HCT116 (cell line): ENCODE data around the gene DCAF8L2. TPM values are rescaled to one million over a fixed set of nuclear protein-coding genes. Genes with fewer than 3 reads are reported as not detected.

Experiments used
- ATAC-seq: fragments of 200-7000 bp; cut with Tn5 transposase; 2 replicates; pipeline ENCODE4 v1.9.1; 2020; ENCODE audit warnings: mild to moderate bottlenecking, moderate library complexity
- BruUV-seq: library from RNA; stranded (reverse); fragments of 400-500 nt; replicated peaks from 2 replicates; lab custom pipeline; 2021; lab: Mats Ljungman, UMichigan
- CTCF ChIA-PET: fragments of 300-600 bp; sonication (Branson Sonifier 250); formaldehyde crosslinking; loops from one replicate; lab custom pipeline; 2021; ENCODE audit warnings: antibody characterized with exemption; lab: Charles Lee
- POLR2A ChIA-PET: fragments of 300-600, 350-600 bp; sonication (Branson Sonifier 250); formaldehyde crosslinking; loops from one replicate; lab custom pipeline; 2021; ENCODE audit warnings: antibody characterized with exemption; lab: Charles Lee
- RAD21 ChIA-PET, 2 experiments: fragments of 300-600 bp; sonication (Branson Sonifier 250); formaldehyde crosslinking; loops; one replicate each; lab custom pipeline; 2023; ENCODE audit warnings: low total read pairs in 2 of 2; ENCODE audit not compliant: uncharacterized antibody in 2 of 2, unreplicated experiment in 2 of 2, low non-redundant PET in 1 of 2; lab: Charles Lee
- DNase-seq: peaks from one replicate; pipeline ENCODE4 v3.0.0-alpha.2; 2010; ENCODE audit warnings: low read depth, low spot score
- H2AFZ ChIP-seq: fragments of 200-600 bp; shearing (Covaris generic), sonication (generic); 2 replicates; pipeline ENCODE4 v1.6.1; 2017; ENCODE audit warnings: low read depth, mixed run types, mixed read lengths, antibody characterized with exemption, low read length; ENCODE audit not compliant: poor library complexity, severe bottlenecking
- H3K27ac ChIP-seq: 2 replicates; pipeline ENCODE4 v1.5.1; 2012; ENCODE audit warnings: low read depth, low read length
- H3K27me3 ChIP-seq: fragments of 200-600 bp; sonication (generic); 2 replicates; pipeline ENCODE4 v1.6.1; 2016; ENCODE audit warnings: mixed run types, low read length, mixed read lengths; ENCODE audit not compliant: insufficient read depth
- H3K36me3 ChIP-seq, 2 experiments: fragments of 200-500 bp in 1 of 2; fragments of 200-600 bp in 1 of 2; sonication (Bioruptor generic) in 1 of 2; sonication (generic) in 1 of 2; 2 replicates each; pipeline versions ENCODE4 v1.5.1 to v1.6.1; 2014 to 2016; ENCODE audit warnings: low read length in 2 of 2, inconsistent platforms in 1 of 2, mixed read lengths in 1 of 2, mixed run types in 1 of 2; ENCODE audit not compliant: insufficient read depth in 2 of 2, control insufficient read depth in 1 of 2
- H3K4me1 ChIP-seq, 2 experiments: fragments of 200-600 bp in 1 of 2; sonication (generic) in 1 of 2; 2 replicates each; pipeline versions ENCODE4 v1.5.1 to v1.6.1; 2012 to 2017; ENCODE audit warnings: low read length in 2 of 2, inconsistent platforms in 1 of 2, mild to moderate bottlenecking in 1 of 2, mixed read lengths in 1 of 2, mixed run types in 1 of 2, moderate library complexity in 1 of 2; ENCODE audit not compliant: insufficient read depth in 2 of 2, control insufficient read depth in 1 of 2
- H3K4me2 ChIP-seq: fragments of 200-600 bp; sonication (generic); 2 replicates; pipeline ENCODE4 v1.6.1; 2017; ENCODE audit warnings: mixed run types, low read length, mixed read lengths
- H3K4me3 ChIP-seq, 2 experiments: fragments of 200-600 bp in 1 of 2; sonication (generic) in 1 of 2; replicated peaks in 1 of 2; 2 replicates each; pipeline ENCODE4 v1.5.1; 2011 to 2016; ENCODE audit warnings: low read length in 2 of 2, control low read depth in 1 of 2, low read depth in 1 of 2, mild to moderate bottlenecking in 1 of 2, mixed read lengths in 1 of 2, mixed run types in 1 of 2
- H3K79me2 ChIP-seq: fragments of 200-600 bp; sonication (generic); 2 replicates; pipeline ENCODE4 v1.6.1; 2017; ENCODE audit warnings: mild to moderate bottlenecking, mixed run types, low read length, moderate library complexity, mixed read lengths; ENCODE audit not compliant: insufficient read depth
- H3K9ac ChIP-seq: fragments of 200-600 bp; sonication (generic); 2 replicates; pipeline ENCODE4 v1.6.1; 2016; ENCODE audit warnings: low read length, mixed read lengths
- H3K9me2 ChIP-seq: fragments of 200-600 bp; sonication (generic), shearing (Covaris generic); 2 replicates; pipeline ENCODE4 v1.6.1; 2017; ENCODE audit warnings: mixed run types, mild to moderate bottlenecking, moderate library complexity; ENCODE audit not compliant: insufficient read depth
- H3K9me3 ChIP-seq, 2 experiments: fragments of 200-500 bp in 1 of 2; fragments of 200-600 bp in 1 of 2; sonication (Bioruptor generic) in 1 of 2; sonication (generic) in 1 of 2; 2 replicates each; pipeline ENCODE4 v1.6.1; 2014 to 2017; ENCODE audit warnings: low read length in 2 of 2, mixed read lengths in 2 of 2, inconsistent platforms in 1 of 2, low read depth in 1 of 2, mild to moderate bottlenecking in 1 of 2, mixed run types in 1 of 2, moderate library complexity in 1 of 2; ENCODE audit not compliant: control insufficient read depth in 1 of 2, insufficient read depth in 1 of 2
- H4K20me1 ChIP-seq: fragments of 200-600 bp; sonication (generic), shearing (Covaris generic); 2 replicates; pipeline ENCODE4 v1.6.1; 2017; ENCODE audit warnings: mixed run types, mild to moderate bottlenecking, moderate library complexity; ENCODE audit not compliant: insufficient read depth
- EZH2phosphoT487 ChIP-seq: fragments of 200-600 bp; IDR thresholded peaks from 2 replicates; pipeline ENCODE4 v1.6.1; 2018; ENCODE audit warnings: antibody characterized with exemption, borderline replicate concordance
- SRF ChIP-seq: IDR thresholded peaks from 2 replicates; pipeline ENCODE4 v1.6.1; 2012; ENCODE audit warnings: low read depth
- intact Hi-C: fragments of 100-400 bp; cut with micrococcal nuclease; formaldehyde crosslinking; loops from 2 replicates; pipeline ENCODE4 v1.10.0; 2022
- total RNA-seq: library from RNA; stranded (reverse); gene quantifications from one replicate; pipeline ENCODE4 v1.2.1, GENCODE V29; 2021; ENCODE audit not compliant: unreplicated experiment
- TF ChIP-seq, protein P1 (sequence below): IDR thresholded peaks from 2 replicates; pipeline ENCODE4 v1.6.1; 2011; ENCODE audit warnings: mild to moderate bottlenecking, low read length, moderate library complexity; ENCODE audit not compliant: insufficient replicate concordance; ENCODE audit errors: extremely low read depth
- TF ChIP-seq, protein P2 (sequence below), 3 experiments: fragments of 200-600 bp in 1 of 3; sonication (generic) in 1 of 3; IDR thresholded peaks in 2 of 3; conservative IDR thresholded peaks in 1 of 3; 2 replicates each; pipeline ENCODE4 v1.5.1; 2012 to 2017; ENCODE audit warnings: low read depth in 2 of 3, low read length in 2 of 3, antibody characterized with exemption in 1 of 3, borderline replicate concordance in 1 of 3, control low read depth in 1 of 3, mild to moderate bottlenecking in 1 of 3, mixed read lengths in 1 of 3, mixed run types in 1 of 3, moderate library complexity in 1 of 3; ENCODE audit not compliant: insufficient read depth in 1 of 3

DCAF8L2 gene
- total RNA-seq, 1 experiment from 2014 or later, result not detected

DNA sequence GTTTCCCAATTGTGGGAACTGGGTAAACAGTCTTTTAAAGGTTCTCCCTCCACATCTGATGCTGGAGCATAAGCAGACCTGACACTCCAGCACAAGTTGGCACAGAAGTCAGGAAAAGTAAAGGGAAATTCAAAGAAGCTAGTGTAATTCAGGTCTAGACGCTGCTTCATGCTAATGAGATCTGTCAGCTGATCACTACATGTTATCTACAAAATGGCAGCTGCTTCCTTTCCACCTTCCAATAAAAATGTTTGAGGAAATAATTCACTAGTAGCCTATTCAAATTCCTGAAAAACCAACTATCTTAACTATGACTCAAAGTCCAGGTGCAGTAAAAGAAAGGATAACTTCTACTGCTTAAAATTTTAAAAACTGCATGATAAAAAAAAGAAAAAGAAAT, 29.3 kb downstream of the DCAF8L2 start:
- no TSS peak for BruUV-seq
- Histone ChIP-seq H3K27me3 (no peaks in the 10 kb centered on the region), H3K4me2 (no peak overlapping the region), H2AFZ (no peak overlapping the region), H3K79me2 (no peaks in the 10 kb centered on the region), H4K20me1 (no peaks in the 10 kb centered on the region), H3K4me3 (no peak overlapping the region), H3K9ac (no peak overlapping the region), H3K4me1 (no peaks in the 10 kb centered on the region), H3K9me3 (no peaks in the 10 kb centered on the region), H3K36me3 (no peaks in the 10 kb centered on the region), H3K27ac (no peak overlapping the region), H3K9me2 (no peaks in the 10 kb centered on the region)
- intact Hi-C loops, result no loop called here
- POLR2A ChIA-PET, result no interaction called here
- CTCF ChIA-PET, result interaction anchor here (1.0 to 1.2 kb wide), 3 partner anchors 11 to 18 kb away, joined by 5 read pairs; no protein-coding TSS in a partner anchor
- no peak for ATAC-seq
- TF ChIP-seq EZH2phosphoT487, result no peak
- TF ChIP-seq SRF, result no peak
- DNase-seq, result no peak
- RAD21 ChIA-PET, result no interaction called here

DNA sequence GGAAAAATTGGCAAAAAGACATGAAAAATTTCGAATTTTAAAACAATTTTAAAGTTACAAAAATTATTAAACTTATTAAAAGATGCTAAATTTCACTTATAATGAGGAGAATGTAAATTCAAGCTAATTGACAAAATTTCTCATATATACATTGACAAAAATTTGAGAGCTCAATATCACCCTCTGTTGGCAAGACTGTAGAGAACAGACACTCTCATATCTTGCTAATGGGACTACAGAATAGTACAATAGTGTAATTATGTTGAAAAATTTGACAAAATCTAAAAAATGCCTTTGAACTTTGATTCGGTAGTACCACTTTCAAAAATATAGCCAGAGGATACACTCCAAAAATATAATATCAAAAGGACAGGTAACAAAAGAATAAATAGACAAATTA, 29.8 kb downstream of the DCAF8L2 start:
- Histone ChIP-seq H3K9me2 (no peaks in the 10 kb centered on the region), H4K20me1 (no peaks in the 10 kb centered on the region), H3K27me3 (no peaks in the 10 kb centered on the region), H3K9me3 (no peaks in the 10 kb centered on the region), H3K27ac (no peak overlapping the region), H3K36me3 (no peaks in the 10 kb centered on the region), H2AFZ (no peak overlapping the region), H3K4me3 (no peak overlapping the region), H3K79me2 (no peaks in the 10 kb centered on the region), H3K4me1 (no peaks in the 10 kb centered on the region), H3K9ac (no peak overlapping the region), H3K4me2 (no peak overlapping the region)
- intact Hi-C loops, result no loop called here
- TF ChIP-seq, protein P1, sequence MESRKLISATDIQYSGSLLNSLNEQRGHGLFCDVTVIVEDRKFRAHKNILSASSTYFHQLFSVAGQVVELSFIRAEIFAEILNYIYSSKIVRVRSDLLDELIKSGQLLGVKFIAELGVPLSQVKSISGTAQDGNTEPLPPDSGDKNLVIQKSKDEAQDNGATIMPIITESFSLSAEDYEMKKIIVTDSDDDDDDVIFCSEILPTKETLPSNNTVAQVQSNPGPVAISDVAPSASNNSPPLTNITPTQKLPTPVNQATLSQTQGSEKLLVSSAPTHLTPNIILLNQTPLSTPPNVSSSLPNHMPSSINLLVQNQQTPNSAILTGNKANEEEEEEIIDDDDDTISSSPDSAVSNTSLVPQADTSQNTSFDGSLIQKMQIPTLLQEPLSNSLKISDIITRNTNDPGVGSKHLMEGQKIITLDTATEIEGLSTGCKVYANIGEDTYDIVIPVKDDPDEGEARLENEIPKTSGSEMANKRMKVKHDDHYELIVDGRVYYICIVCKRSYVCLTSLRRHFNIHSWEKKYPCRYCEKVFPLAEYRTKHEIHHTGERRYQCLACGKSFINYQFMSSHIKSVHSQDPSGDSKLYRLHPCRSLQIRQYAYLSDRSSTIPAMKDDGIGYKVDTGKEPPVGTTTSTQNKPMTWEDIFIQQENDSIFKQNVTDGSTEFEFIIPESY, result no peak
- TF ChIP-seq, protein P2, sequence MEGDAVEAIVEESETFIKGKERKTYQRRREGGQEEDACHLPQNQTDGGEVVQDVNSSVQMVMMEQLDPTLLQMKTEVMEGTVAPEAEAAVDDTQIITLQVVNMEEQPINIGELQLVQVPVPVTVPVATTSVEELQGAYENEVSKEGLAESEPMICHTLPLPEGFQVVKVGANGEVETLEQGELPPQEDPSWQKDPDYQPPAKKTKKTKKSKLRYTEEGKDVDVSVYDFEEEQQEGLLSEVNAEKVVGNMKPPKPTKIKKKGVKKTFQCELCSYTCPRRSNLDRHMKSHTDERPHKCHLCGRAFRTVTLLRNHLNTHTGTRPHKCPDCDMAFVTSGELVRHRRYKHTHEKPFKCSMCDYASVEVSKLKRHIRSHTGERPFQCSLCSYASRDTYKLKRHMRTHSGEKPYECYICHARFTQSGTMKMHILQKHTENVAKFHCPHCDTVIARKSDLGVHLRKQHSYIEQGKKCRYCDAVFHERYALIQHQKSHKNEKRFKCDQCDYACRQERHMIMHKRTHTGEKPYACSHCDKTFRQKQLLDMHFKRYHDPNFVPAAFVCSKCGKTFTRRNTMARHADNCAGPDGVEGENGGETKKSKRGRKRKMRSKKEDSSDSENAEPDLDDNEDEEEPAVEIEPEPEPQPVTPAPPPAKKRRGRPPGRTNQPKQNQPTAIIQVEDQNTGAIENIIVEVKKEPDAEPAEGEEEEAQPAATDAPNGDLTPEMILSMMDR (IDR thresholded peaks at IDR 0.05 in 2 of 3, conservative IDR thresholded peaks at IDR 0.05 in 1 of 3; ENCODE audit: borderline replicate concordance in 1 of 3, insufficient read depth in 1 of 3, low read depth in 2 of 3, low read length in 2 of 3), result peak; percentile 10 to 45 (median 43); a peak in 4 of 6 replicates
- ATAC-seq (no peak), DNase-seq (no peak)
- ChIA-PET CTCF (interaction anchor here (1.0 to 1.2 kb wide), 3 partner anchors 11 to 18 kb away, joined by 5 read pairs; no protein-coding TSS in a partner anchor), RAD21 (no interaction called here), POLR2A (no interaction called here)
- BruUV-seq, result no TSS peak
